A172 (cell line): ENCODE data around the gene CHRD. TPM values are rescaled to one million over a fixed set of nuclear protein-coding genes. Genes with fewer than 3 reads are reported as not detected.
A peak's percentile ranks its signal among the peaks of the same experiment; 100 is the strongest.
"Not testable (repeated sequence)": the region's sequence is repeated elsewhere in the genome, so short reads cannot be mapped to it uniquely, and the experiment has no call there.

Experiments used
- DNase-seq: peaks from one replicate; pipeline ENCODE4 v3.0.0-alpha.2; 2015; ENCODE audit warnings: low spot score
- total RNA-seq: library from RNA; depleted of rRNA; stranded (reverse); fragments of >200 nt; shearing (Covaris generic); gene quantifications from 2 replicates; pipeline ENCODE4 v1.2.3, GENCODE V29; 2014; rRNA removed

Gene CHRD
- 0.33 and 5.6 TPM in 2 replicates for total RNA-seq

GRCh38 chr3:184379358-184380184, at the start of gene CHRD:
Gene CHRD (plus strand): TSS chr3:184380054. CDS start chr3:184380319, 265 bp downstream.
- DNase-seq = no peak

- peak; percentile 92 for DNase-seq
These were observed 47.3 kb upstream of the CHRD start for GRCh38 chr3:184332370-184333090.

GRCh38 chr3:184333190-184333589, 46.7 kb upstream of the CHRD start:
- DNase-seq = no peak

- DNase-seq = no peak
These were observed 46.2 kb upstream of the CHRD start for GRCh38 chr3:184333700-184334099.

GRCh38 chr3:184334470-184335158, 45.2 kb upstream of the CHRD start:
- peak; percentile 95 for DNase-seq

- no peak for DNase-seq
These were observed 44.6 kb upstream of the CHRD start for GRCh38 chr3:184335291-184335660.

- no peak for DNase-seq
These were observed 44.0 kb upstream of the CHRD start for GRCh38 chr3:184335661-184336546.

- no peak for DNase-seq
These were observed 43.1 kb upstream of the CHRD start for GRCh38 chr3:184336547-184337398.

- no peak for DNase-seq
These were observed 42.5 kb upstream of the CHRD start, which contains the start of gene FAM131A for GRCh38 chr3:184337399-184337714. Gene FAM131A (plus strand): TSS chr3:184337600. CDS start chr3:184337631, 31 bp downstream.

GRCh38 chr3:184337981-184338380, 41.9 kb upstream of the CHRD start:
- no peak for DNase-seq

GRCh38 chr3:184338511-184338945, 41.3 kb upstream of the CHRD start:
- DNase-seq = no peak

- no peak for DNase-seq
These were observed 40.9 kb upstream of the CHRD start for GRCh38 chr3:184339001-184339400.

GRCh38 chr3:184339451-184340135, 40.3 kb upstream of the CHRD start:
- not testable (repeated sequence) for DNase-seq

GRCh38 chr3:184341925-184342324, 37.9 kb upstream of the CHRD start:
- no peak for DNase-seq

GRCh38 chr3:184343200-184343876, 36.5 kb upstream of the CHRD start:
- DNase-seq = no peak

GRCh38 chr3:184344579-184345316, 35.1 kb upstream of the CHRD start:
- no peak for DNase-seq

GRCh38 chr3:184345317-184346144, 34.3 kb upstream of the CHRD start:
- DNase-seq = peak; percentile 91
